IMR-90 (cell line): ENCODE data around the gene WDR46. TPM values are rescaled to one million over a fixed set of nuclear protein-coding genes. Genes with fewer than 3 reads are reported as not detected.
A peak's percentile ranks its signal among the peaks of the same experiment; 100 is the strongest.

Experiments
- ATAC-seq: fragments of 200-7000 bp; cut with Tn5 transposase; 2 replicates; pipeline ENCODE4 v1.9.1; 2020; ENCODE audit warnings: low read depth, mild to moderate bottlenecking, moderate library complexity
- BruUV-seq: library from RNA; stranded (reverse); fragments of 400-500 nt; replicated peaks from 2 replicates; lab custom pipeline; 2021; lab: Mats Ljungman, UMichigan
- CTCF ChIA-PET: fragments of 300-600 bp; formaldehyde crosslinking; extraction: SDS; loops from one replicate; lab custom pipeline; 2021; ENCODE audit warnings: antibody characterized with exemption; lab: Yijun Ruan, JAX
- POLR2A ChIA-PET: fragments of 300-600 bp; sonication (Branson Sonifier 250); formaldehyde crosslinking; loops from one replicate; lab custom pipeline; 2022; ENCODE audit warnings: antibody characterized with exemption; ENCODE audit not compliant: unreplicated experiment; lab: Charles Lee
- DNase-seq: peaks from one replicate; pipeline ENCODE4 v3.0.0; 2013
- H2AFZ ChIP-seq: replicated peaks from 2 replicates; pipeline ENCODE3; 2013; ENCODE audit warnings: low read length, mild to moderate bottlenecking; ENCODE audit not compliant: poor library complexity
- H2AK5ac ChIP-seq: 2 replicates; pipeline ENCODE4 v1.6.1; 2013; ENCODE audit warnings: low read depth, low read length, inconsistent platforms
- H2AK9ac ChIP-seq: replicated peaks from 2 replicates; pipeline ENCODE3; 2013; ENCODE audit warnings: mild to moderate bottlenecking, low read depth, low read length, moderate library complexity; ENCODE audit not compliant: poor library complexity
- H2BK120ac ChIP-seq: 2 replicates; pipeline ENCODE4 v1.6.1; 2013; ENCODE audit warnings: low read depth, low read length, inconsistent platforms
- H2BK15ac ChIP-seq: 3 replicates; pipeline ENCODE4 v1.6.1; 2013; ENCODE audit warnings: low read depth, low read length, inconsistent platforms
- H2BK20ac ChIP-seq: 2 replicates; pipeline ENCODE4 v1.6.1; 2013; ENCODE audit warnings: low read depth, mild to moderate bottlenecking, inconsistent platforms, low read length, moderate library complexity
- H2BK5ac ChIP-seq: 2 replicates; pipeline ENCODE4 v1.6.1; 2013; ENCODE audit warnings: mild to moderate bottlenecking, low read depth, low read length, inconsistent platforms; ENCODE audit not compliant: poor library complexity, severe bottlenecking
- H3K14ac ChIP-seq: replicated peaks from 2 replicates; pipeline ENCODE4 v1.6.1; 2013; ENCODE audit warnings: low read depth, low read length, inconsistent platforms
- H3K18ac ChIP-seq: 2 replicates; pipeline ENCODE4 v1.6.1; 2013; ENCODE audit warnings: low read depth, low read length, control low read depth
- H3K23ac ChIP-seq: 2 replicates; pipeline ENCODE4 v1.6.1; 2013; ENCODE audit warnings: low read depth, low read length, inconsistent platforms
- H3K27ac ChIP-seq: 2 replicates; pipeline ENCODE4 v1.5.1; 2013; ENCODE audit warnings: mild to moderate bottlenecking, control low read depth, low read length; ENCODE audit not compliant: insufficient read depth
- H3K27me3 ChIP-seq: 2 replicates; pipeline ENCODE4 v1.6.1; 2013; ENCODE audit warnings: low read length; ENCODE audit not compliant: control insufficient read depth, insufficient read depth
- H3K36me3 ChIP-seq: 2 replicates; pipeline ENCODE4 v1.6.1; 2013; ENCODE audit warnings: low read length, mixed read lengths; ENCODE audit not compliant: control insufficient read depth, insufficient read depth
- H3K4ac ChIP-seq: 2 replicates; pipeline ENCODE4 v1.6.1; 2013; ENCODE audit warnings: low read depth, low read length, inconsistent platforms
- H3K4me1 ChIP-seq: 2 replicates; pipeline ENCODE4 v1.6.1; 2013; ENCODE audit warnings: low read length, mixed read lengths; ENCODE audit not compliant: control insufficient read depth, insufficient read depth
- H3K4me2 ChIP-seq: 2 replicates; pipeline ENCODE4 v1.6.1; 2013; ENCODE audit warnings: low read depth, mild to moderate bottlenecking, control low read depth, low read length, moderate library complexity
- H3K4me3 ChIP-seq: 2 replicates; pipeline ENCODE4 v1.5.1; 2013; ENCODE audit warnings: low read depth, mild to moderate bottlenecking, control low read depth, low read length, moderate library complexity; ENCODE audit not compliant: insufficient read depth
- H3K56ac ChIP-seq: 2 replicates; pipeline ENCODE4 v1.6.1; 2013; ENCODE audit warnings: low read length, inconsistent platforms; ENCODE audit not compliant: insufficient read depth; ENCODE audit errors: extremely low read depth
- H3K79me1 ChIP-seq, 2 experiments: 2 replicates each; pipeline ENCODE4 v1.6.1; 2013; ENCODE audit warnings: low read length in 2 of 2, inconsistent platforms in 1 of 2, low read depth in 1 of 2
- H3K9ac ChIP-seq: 2 replicates; pipeline ENCODE4 v1.6.1; 2013; ENCODE audit warnings: low read depth, low read length, control low read depth
- H3K9me1 ChIP-seq: 2 replicates; pipeline ENCODE4 v1.6.1; 2013; ENCODE audit warnings: low read length, inconsistent platforms; ENCODE audit not compliant: insufficient read depth
- H3K9me3 ChIP-seq: 2 replicates; pipeline ENCODE4 v1.6.1; 2013; ENCODE audit warnings: low read length; ENCODE audit not compliant: control insufficient read depth, insufficient read depth
- H4K20me1 ChIP-seq: 2 replicates; pipeline ENCODE4 v1.6.1; 2013; ENCODE audit warnings: low read length, inconsistent platforms; ENCODE audit not compliant: insufficient read depth
- H4K5ac ChIP-seq: 2 replicates; pipeline ENCODE4 v1.6.1; 2013; ENCODE audit warnings: mild to moderate bottlenecking, low read depth, low read length, control low read depth
- H4K8ac ChIP-seq, 2 experiments: 2 replicates each; pipeline ENCODE4 v1.6.1; 2013; ENCODE audit warnings: low read depth in 2 of 2, low read length in 2 of 2, control low read depth in 1 of 2, inconsistent platforms in 1 of 2
- H4K91ac ChIP-seq: 2 replicates; pipeline ENCODE4 v1.6.1; 2013; ENCODE audit warnings: low read depth, low read length, inconsistent platforms; ENCODE audit not compliant: insufficient read depth
- BHLHE40 ChIP-seq: fragments of 150-350 bp; IDR thresholded peaks from 2 replicates; pipeline ENCODE4 v1.6.1; 2016; ENCODE audit warnings: mild to moderate bottlenecking, low read depth, low read length
- CEBPB ChIP-seq: IDR thresholded peaks from 2 replicates; pipeline ENCODE4 v1.6.1; 2012; ENCODE audit warnings: low read depth, low read length, improper control_type of control experiment
- CHD1 ChIP-seq: IDR thresholded peaks from 2 replicates; pipeline ENCODE4 v1.6.1; 2012; ENCODE audit warnings: low read depth, low read length, improper control_type of control experiment
- CTCF ChIP-seq: conservative IDR thresholded peaks from 2 replicates; pipeline ENCODE4 v1.5.1; 2012; ENCODE audit warnings: mild to moderate bottlenecking, low read depth, low read length, improper control_type of control experiment
- ELK1 ChIP-seq: fragments of 150-350 bp; IDR thresholded peaks from 2 replicates; pipeline ENCODE4 v1.6.1; 2016; ENCODE audit warnings: low read depth, mild to moderate bottlenecking, low read length, moderate library complexity, borderline replicate concordance
- FOS ChIP-seq: fragments of 150-350 bp; IDR thresholded peaks from 2 replicates; pipeline ENCODE4 v1.6.1; 2016; ENCODE audit warnings: low read depth, low read length
- MAFK ChIP-seq: IDR thresholded peaks from 2 replicates; pipeline ENCODE4 v1.6.1; 2012; ENCODE audit warnings: low read depth, low read length, improper control_type of control experiment
- MAZ ChIP-seq: IDR thresholded peaks from 2 replicates; pipeline ENCODE4 v1.6.1; 2012; ENCODE audit warnings: low read depth, mild to moderate bottlenecking, low read length, improper control_type of control experiment, moderate library complexity, borderline replicate concordance
- MXI1 ChIP-seq: IDR thresholded peaks from 2 replicates; pipeline ENCODE4 v1.6.1; 2012; ENCODE audit warnings: low read depth, mild to moderate bottlenecking, low read length, moderate library complexity, borderline replicate concordance
- NFE2L2 ChIP-seq: fragments of 150-350 bp; IDR thresholded peaks from 2 replicates; pipeline ENCODE4 v1.6.1; 2016; ENCODE audit warnings: low read depth, mild to moderate bottlenecking, low read length
- POLR2A ChIP-seq: IDR thresholded peaks from 2 replicates; pipeline ENCODE4 v1.6.1; 2012; ENCODE audit warnings: mild to moderate bottlenecking, low read depth, low read length
- RAD21 ChIP-seq: IDR thresholded peaks from 2 replicates; pipeline ENCODE4 v1.6.1; 2012; ENCODE audit warnings: low read length, improper control_type of control experiment
- RCOR1 ChIP-seq: IDR thresholded peaks from 2 replicates; pipeline ENCODE4 v1.6.1; 2012; ENCODE audit warnings: mild to moderate bottlenecking, low read length, improper control_type of control experiment; ENCODE audit not compliant: insufficient replicate concordance
- RFX5 ChIP-seq: IDR thresholded peaks from 2 replicates; pipeline ENCODE4 v1.8.0; 2012; ENCODE audit warnings: low read depth, mild to moderate bottlenecking, low read length, moderate library complexity
- SMC3 ChIP-seq: fragments of 150-350 bp; IDR thresholded peaks from 2 replicates; pipeline ENCODE4 v1.6.1; 2016; ENCODE audit warnings: low read depth, mild to moderate bottlenecking, antibody characterized with exemption, low read length, moderate library complexity
- USF2 ChIP-seq: fragments of 150-350 bp; IDR thresholded peaks from 2 replicates; pipeline ENCODE4 v1.6.1; 2017; ENCODE audit warnings: mild to moderate bottlenecking, antibody characterized with exemption, low read length, low read depth
- WGBS, 2 experiments: methylation state at CpG; one replicate each; pipeline versions ENCODE4 v1.1.5 to v1.1.7; 2013; ENCODE audit warnings: missing lambda C conversion rate in 2 of 2; ENCODE audit not compliant: insufficient read length in 1 of 2; ENCODE audit errors: extremely low coverage in 2 of 2; 5-methylcytosine and 5-hydroxymethylcytosine counted together
- dilution Hi-C: fragments of 300-500 bp; cut with HindIII; formaldehyde crosslinking; loops from one replicate; pipeline ENCODE4 v1.14.3; 2018; ENCODE audit warnings: low sequenced_read_pairs; ENCODE audit not compliant: unreplicated experiment
- in situ Hi-C: fragments of 300-500 bp; cut with MboI; formaldehyde crosslinking; loops from 3 replicates; pipeline ENCODE4 v1.14.3; 2019; ENCODE audit warnings: low sequenced_read_pairs, inconsistent platforms, mixed read lengths
- intact Hi-C: fragments of 100-400 bp; cut with micrococcal nuclease; formaldehyde crosslinking; loops from 2 replicates; pipeline ENCODE4 v1.10.0; 2022
- polyA plus RNA-seq, 3 experiments: library from polyadenylated mRNA; depleted of rRNA; stranded (reverse); fragments of >200 nt; gene quantifications; 2 replicates each; pipeline ENCODE4 v1.2.3, GENCODE V29; 2012; ENCODE audit warnings: low replicate concordance in 1 of 3
- total RNA-seq: library from RNA; depleted of rRNA; stranded (reverse); fragments of >200 nt; gene quantifications from 2 replicates; pipeline ENCODE4 v1.2.3, GENCODE V29; 2012

Gene WDR46
- total and polyA plus RNA-seq, 2 of the 4 experiments (the other 2 are of a cell fraction) = 73.8 to 81.6 TPM

- Histone ChIP-seq H2BK15ac (no peak overlapping the region), H3K4me1 (peaks cover 8% of the 10 kb centered on the region), H4K20me1 (peaks cover 57% of the 10 kb centered on the region), H2BK120ac (no peak overlapping the region), H2BK20ac (no peak overlapping the region), H2AK5ac (no peak overlapping the region), H3K18ac (no peak overlapping the region), H4K8ac (no peak overlapping the region), H4K91ac (no peak overlapping the region), H3K9me1 (peaks cover 3% of the 10 kb centered on the region), H3K27me3 (no peaks in the 10 kb centered on the region), H3K79me1 (peaks cover 19 to 45% of the 10 kb centered on the region in 2 experiments), H2AK9ac (peak overlapping the region; percentile 42), H3K56ac (no peak overlapping the region), H2BK5ac (no peak overlapping the region), H3K9me3 (no peaks in the 10 kb centered on the region), H4K5ac (no peak overlapping the region), H3K4me3 (no peak overlapping the region), H3K4ac (no peak overlapping the region), H3K36me3 (peaks cover 64% of the 10 kb centered on the region), H2AFZ (peak overlapping the region; percentile 63), H3K23ac (no peak overlapping the region), H3K4me2 (no peak overlapping the region), H3K14ac (no peak overlapping the region), H3K27ac (no peak overlapping the region), H3K9ac (no peak overlapping the region)
- TF ChIP-seq SMC3 (no peak), MAFK (no peak), BHLHE40 (no peak), NFE2L2 (no peak), CTCF (no peak), RFX5 (no peak), MXI1 (no peak), USF2 (no peak), POLR2A (no peak), RCOR1 (no peak), CHD1 (no peak), FOS (no peak), RAD21 (no peak), MAZ (no peak), CEBPB (no peak), ELK1 (no peak)
- dilution Hi-C loops = no loop called here
- in situ Hi-C loops = no loop called here
- WGBS, 2 experiments = 91% methylated on average over 4 of the region's 13 CpGs; no CpG with 5 or more reads in 1 of the 2 experiments
- no peak for DNase-seq
- intact Hi-C loops = no loop called here
- ChIA-PET POLR2A (no interaction called here), CTCF (interaction anchor here (0.6 kb wide), 1 partner anchor 22 kb away, joined by 5 read pairs; no protein-coding TSS in a partner anchor)
- BruUV-seq = no TSS peak
- no peak for ATAC-seq
Observed at GRCh38 chr6:33279257-33279695, 9.8 kb downstream of the WDR46 start.
